ENCODE data around the gene CHTF18.

GRCh38 chr16:820748-821147 is 32.3 kb downstream of the CHTF18 start:
- no peak for TF ChIP-seq CTCF (IDR thresholded peaks at IDR 0.05; ENCODE audit: low read depth, low read length, poor library complexity, severe bottlenecking)
- TF ChIP-seq EZH2phosphoT487 (IDR thresholded peaks at IDR 0.05; ENCODE audit: borderline replicate concordance, low read length): no peak
